T follicular helper cell (primary cell): Measurements from ENCODE around the gene SYNGR1.

ENCODE experiments used
- DNase-seq: peaks from one replicate; pipeline ENCODE4 v3.0.0-alpha.2; 2020; ENCODE audit warnings: low read depth
- total RNA-seq, 2 experiments: gene quantifications; one replicate each; lab custom pipeline; 2026; lab: John Stamatoyannopoulos, UW

SYNGR1 gene
- total RNA-seq, result 0.17 to 0.18 reads per million in 2 experiments

GRCh38 chr22:39349967-39350726, at the start of gene SYNGR1:
Gene SYNGR1, plus strand, starts transcription at chr22:39349991. Its CDS starts 20 bp downstream, at chr22:39350011.
- no peak for DNase-seq

GRCh38 chr22:39300186-39300830, 49.5 kb upstream of the SYNGR1 start:
- DNase-seq, result no peak

GRCh38 chr22:39301108-39301507, 48.7 kb upstream of the SYNGR1 start:
- no peak for DNase-seq

GRCh38 chr22:39301926-39302325, 47.9 kb upstream of the SYNGR1 start:
- no peak for DNase-seq

GRCh38 chr22:39302431-39302960, 47.3 kb upstream of the SYNGR1 start:
- DNase-seq, result no peak

- no peak for DNase-seq
Measured at GRCh38 chr22:39303358-39303757, 46.4 kb upstream of the SYNGR1 start.

GRCh38 chr22:39303892-39304671, 45.7 kb upstream of the SYNGR1 start:
- no peak for DNase-seq

GRCh38 chr22:39306456-39307361, 43.1 kb upstream of the SYNGR1 start:
- peak; percentile 27 for DNase-seq

GRCh38 chr22:39308614-39309363, 41.0 kb upstream of the SYNGR1 start:
- no peak for DNase-seq

- no peak for DNase-seq
Measured at GRCh38 chr22:39309364-39309861, 40.4 kb upstream of the SYNGR1 start.

- DNase-seq, result no peak
Measured at GRCh38 chr22:39309881-39310714, 39.7 kb upstream of the SYNGR1 start.

GRCh38 chr22:39311592-39312400, 38.0 kb upstream of the SYNGR1 start:
- DNase-seq, result no peak

- DNase-seq, result no peak
Measured at GRCh38 chr22:39312410-39312809, 37.4 kb upstream of the SYNGR1 start.

GRCh38 chr22:39313258-39314001, 36.4 kb upstream of the SYNGR1 start:
- DNase-seq, result no peak

- DNase-seq, result no peak
Measured at GRCh38 chr22:39314251-39314971, 35.4 kb upstream of the SYNGR1 start.

- DNase-seq, result no peak
Measured at GRCh38 chr22:39315389-39315788, 34.4 kb upstream of the SYNGR1 start.

GRCh38 chr22:39316440-39317083, 33.2 kb upstream of the SYNGR1 start:
- DNase-seq, result peak; percentile 72
